Dedifferentiated amniotic fluid mesenchymal stem cell (primary cell): ENCODE results near the gene STT3B.

Source experiments
- DNase-seq: peaks from one replicate; pipeline ENCODE4 v3.0.0-alpha.2; 2016; ENCODE audit errors: extremely low spot score

STT3B gene

DNA sequence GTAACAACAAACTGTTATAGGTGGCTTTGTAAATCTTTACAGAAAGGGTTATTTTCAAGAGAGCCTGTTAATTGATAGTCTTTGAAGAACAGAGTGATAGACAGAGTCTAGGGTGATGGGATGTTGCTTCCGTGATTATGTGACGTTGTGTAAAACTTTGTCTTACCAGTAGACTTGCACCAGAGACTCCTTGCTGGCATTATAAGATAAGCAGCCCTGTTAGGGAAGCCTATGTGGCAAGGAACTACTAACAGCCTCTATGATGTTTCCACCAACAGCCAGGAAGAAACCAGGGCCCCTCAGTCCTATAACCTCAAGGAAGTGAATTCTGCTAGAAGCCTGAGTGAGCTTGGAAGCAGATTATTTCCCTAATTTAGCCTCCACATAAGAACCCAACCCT lies 18.9 kb downstream of the STT3B start:
- no peak for DNase-seq

DNA sequence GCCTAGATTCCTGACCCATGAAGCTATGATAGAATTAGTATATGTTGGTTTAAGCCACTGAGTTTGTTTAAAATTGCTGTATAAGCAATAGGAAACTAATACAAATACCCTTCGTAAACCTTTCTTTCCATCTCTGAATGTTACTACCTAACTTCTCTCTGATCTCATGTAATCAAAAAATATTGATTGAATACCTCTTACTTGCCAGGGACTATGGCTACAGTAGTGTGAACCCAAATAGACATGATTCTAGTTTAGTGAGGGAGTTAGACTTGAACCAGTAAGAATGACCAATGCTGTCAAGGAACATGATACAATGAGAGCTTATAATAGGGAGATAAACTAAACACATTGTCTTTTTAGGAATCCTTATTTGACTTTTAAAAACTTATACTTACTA lies 19.4 kb downstream of the STT3B start:
- DNase-seq: no peak

DNA sequence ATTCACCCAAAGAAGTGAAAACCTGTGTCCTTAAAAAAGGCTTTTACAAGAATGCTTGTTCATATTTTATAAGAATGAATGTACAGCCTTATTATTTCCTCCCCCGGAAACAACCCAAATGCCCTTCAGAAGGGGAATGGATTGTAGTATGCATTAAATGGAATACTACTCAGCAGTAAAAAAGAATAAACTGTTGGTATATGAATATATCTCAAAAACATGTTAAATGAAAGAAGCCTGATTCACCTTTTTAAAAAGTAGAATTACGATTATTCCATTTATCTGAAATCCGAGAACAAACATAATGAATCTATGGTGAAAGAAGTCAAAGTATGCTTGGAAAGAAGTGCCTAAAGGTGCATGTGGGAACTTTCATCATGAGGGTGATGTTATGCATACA lies 20.5 kb downstream of the STT3B start:
- DNase-seq: no peak

DNA sequence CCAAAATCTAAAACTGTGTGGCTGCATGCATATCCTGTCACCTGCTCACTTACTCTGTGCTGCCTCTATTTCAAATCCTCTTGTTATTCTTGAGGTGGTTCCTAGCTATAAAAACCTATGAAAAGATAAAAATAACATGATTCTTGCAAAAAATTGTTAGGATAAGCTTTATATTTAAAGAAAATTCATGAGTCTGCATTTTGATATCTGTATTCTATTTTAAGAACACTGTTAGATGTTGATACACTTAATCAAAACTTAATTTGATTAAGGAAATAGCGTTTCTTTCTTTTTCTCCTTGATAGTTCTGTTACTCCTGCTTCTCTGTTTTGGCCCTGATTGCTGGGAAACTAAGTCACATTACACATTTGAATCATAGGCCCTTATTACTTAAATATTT lies 22.5 kb downstream of the STT3B start:
- DNase-seq: no peak

DNA sequence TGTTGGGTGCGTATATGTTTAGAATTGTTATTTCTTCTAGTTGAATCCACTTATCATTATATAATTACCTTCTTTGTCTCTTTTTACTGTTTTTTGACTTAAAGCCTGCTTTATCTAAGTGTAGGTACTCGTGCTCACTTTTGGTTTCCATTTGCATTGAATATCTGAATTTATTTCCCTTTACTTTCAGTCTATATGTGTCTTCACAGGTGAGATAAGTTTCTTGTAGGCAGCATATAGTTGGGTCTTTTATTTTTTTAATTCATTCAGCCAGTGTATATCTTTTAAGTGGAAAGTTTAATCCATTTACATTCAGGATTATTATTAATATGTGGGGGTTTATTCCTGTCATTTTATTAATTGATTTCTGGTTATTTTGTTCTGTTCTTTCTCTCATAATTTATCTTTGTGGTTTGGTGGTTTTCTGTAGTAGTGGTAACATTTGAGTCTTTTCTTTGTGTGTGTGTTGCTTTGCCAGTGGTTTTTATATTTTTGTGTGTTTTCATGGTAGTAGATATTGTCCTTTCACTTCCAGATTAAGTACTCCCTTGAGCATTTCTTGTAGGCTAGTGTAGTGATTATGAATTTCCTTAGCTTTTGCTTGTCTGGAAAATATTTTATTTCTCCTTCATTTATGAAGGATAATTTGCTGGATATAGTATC lies 27.3 kb downstream of the STT3B start:
- no peak for DNase-seq

DNA sequence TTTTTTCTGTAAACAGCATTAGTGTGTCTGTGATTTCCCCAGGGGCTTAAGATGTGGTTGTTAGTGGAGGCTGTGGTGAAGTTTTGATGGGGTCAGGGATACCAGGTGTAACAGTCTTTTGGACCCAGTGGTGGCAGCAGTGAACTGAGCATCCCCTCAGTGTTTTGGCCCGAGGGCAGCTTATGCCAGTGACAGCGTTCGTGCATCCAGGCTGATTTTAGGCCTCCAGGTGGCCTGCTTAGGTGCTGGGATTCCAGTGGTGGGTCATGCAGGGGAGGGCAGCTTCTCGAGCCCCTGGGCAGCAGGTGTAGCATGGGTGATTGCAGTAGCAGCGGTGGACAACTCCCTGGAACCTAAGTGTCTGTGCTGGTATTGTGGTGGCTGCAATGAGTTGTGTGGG lies 29.2 kb downstream of the STT3B start:
- DNase-seq: no peak

DNA sequence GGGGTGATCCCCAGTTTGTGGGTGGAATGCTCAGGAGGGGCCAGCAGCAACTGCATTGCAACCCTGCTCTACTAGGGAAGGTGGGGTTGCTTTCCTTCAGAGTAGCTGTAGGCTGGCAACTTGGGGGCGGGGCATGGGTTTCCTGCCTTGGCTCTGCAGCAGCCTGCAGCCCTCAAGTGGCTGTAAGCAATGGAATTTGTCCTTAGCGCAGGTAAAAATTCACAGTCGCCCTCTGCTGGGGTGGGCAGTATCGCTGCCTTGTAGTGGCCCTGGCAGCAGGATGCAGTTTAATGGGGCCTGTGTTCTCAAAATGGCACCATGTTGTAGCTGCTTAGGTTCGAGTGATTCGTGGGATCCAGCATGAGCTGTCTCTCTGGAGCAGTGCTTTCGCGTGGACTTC lies 29.8 kb downstream of the STT3B start:
- no peak for DNase-seq

DNA sequence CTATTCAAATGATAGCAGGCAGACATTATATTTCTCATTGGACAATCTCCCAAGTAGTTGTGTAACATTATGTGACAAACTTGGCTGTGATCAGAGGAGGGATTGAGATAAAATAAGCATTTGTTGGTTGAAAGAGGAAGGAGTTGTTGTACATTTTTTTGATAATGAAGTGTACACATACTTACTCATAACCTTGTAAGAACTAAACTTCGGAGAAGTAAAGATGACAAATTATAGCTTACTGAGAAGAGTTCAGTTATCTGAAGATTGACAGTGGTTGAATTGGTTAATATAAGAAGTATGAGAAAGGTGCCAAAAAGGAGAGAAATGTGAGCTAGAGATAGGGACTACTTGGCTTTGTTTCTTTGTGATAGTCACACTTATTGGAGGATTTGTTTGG lies 32.6 kb downstream of the STT3B start:
- DNase-seq: no peak

DNA sequence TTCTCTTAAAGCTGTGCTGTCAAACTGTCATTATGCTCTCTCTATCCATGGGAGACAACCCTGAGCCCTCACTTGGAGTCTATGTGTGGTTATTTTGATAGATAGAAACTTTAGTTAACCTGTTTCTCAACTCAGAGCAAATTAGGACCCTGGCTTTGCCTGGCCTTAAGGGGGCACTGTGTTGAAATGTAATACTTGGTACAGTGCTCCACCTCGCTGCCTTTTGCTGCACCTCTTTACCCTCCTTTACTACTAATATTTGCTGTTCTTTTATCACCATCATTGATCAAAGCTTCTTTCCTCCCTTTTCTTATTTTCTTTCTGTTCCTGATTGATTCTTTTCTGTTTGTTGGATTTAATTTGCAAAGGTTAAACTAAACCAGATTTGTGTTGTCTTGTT lies 34.3 kb downstream of the STT3B start:
- no peak for DNase-seq

DNA sequence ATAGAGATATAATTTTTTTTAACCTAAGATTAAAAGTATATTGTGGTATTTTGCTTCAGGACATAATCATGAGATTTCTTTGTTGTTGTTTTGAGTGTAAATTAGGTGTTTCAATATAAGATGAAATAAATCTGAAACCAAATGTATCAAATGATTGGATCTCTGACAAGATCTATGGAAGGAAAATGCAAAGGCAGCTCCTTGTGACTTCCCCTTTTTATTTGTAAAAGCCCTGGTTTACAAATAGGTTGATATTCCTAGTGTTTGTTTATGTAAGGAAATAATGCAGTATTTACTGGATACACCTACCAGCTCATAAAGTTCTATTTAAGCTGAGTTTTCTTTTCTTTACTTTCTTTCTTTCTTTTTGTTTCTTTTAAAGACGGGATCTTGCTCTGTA lies 35.9 kb downstream of the STT3B start:
- DNase-seq: no peak

DNA sequence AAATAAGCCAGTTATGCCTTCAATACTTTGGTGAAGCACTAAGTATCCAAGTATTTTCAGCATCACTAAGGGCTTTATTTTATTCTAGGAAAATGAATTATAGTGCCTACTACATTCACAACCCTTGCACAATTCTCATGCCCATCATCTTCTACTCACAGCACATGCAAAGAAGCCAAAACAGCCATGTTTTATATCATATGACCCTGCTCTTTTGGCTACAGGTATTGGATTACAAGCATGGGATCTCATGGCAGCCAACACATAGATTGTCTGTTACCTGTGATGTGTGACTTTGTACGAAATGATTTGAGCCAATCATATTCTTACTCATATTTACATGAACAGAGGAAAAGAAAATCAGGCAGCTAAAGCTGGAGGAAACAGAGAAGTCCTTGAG lies 38.6 kb downstream of the STT3B start:
- no peak for DNase-seq

DNA sequence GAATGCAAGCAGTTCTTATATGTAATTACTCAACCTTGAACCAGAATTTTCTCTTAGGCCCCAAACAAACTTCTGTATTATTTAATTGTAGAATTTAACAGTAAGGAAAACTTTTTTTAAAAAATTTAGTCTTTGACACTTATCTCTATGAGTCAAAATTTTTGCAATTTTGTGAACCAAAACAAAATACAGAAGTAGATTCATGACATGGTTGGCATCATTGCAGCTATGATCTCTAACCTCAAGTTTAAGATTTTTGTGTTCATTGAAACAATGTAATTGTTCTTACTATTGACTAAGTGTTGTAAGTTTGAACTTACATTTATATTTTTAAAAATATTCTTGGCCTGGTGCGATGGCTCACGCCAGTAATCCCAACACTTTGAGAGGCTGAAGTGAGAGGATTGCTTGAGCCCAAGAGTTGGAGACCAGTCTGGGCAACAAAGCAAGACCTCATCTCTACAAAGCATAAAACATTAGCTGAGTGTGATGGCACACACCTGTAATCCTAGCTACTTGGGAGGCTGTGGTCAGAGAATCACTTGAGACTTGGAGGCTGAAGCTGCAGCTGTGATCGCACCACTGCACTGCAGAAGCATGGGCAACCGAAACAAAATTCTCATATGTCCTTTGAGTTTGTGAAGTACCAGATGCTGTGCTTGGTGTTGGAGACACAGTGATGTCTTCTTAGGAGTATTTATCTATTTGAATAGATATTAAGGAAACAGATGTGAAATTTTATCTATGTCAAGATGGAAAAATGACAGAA lies 39.7 kb downstream of the STT3B start:
- DNase-seq: no peak

DNA sequence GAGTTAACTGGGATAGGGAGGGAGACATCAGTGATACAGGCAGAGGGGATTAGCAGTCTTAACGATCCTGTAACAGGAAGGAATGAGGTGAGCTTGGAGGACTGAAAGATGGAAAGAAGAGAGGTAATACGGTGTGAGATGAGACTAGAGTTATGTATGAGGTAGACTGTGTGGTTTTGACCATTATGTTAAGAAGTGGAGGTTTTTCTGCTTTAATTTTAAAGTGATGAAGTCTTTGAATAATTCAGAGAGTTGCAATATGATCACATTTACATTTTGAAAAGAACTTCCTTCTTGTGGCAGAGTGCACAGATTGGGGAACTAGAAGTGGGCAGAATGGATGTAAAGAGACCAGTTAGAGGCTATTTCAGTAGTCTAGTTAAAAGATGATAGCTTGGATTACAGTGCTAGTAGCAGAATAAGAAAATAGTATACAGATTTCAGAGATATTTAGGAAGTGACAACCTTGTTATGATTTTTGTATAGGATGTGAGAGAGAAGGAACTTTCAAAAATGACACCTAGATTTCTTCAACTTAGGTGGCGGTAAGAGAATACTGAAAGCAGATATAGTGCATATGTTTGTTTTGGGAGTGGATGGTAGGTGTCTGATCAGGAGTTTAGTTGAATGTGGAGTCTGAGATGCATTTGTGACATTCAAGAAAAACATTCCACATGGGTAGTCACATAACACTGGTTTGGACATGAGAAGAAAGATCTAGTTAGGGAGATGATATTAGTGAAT lies 40.5 kb downstream of the STT3B start:
- DNase-seq: no peak

DNA sequence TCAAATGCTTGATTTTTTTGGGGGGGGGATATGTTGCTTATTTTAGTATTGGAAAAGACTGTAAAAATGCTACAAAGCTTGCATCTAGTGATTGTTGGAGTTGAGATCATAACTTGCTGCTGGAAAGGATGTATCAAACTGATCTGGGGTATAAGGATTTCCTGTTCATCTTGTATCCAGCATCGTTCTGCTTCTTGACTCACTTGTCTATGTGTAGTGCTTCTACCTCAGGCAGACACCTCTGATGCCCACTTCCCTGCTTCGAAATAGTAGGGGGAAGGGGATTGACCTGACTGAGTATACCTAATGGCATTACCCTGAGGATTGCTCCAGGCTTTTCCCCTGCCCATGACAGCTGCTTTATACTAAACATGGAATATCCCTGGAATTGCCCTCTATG lies 42.7 kb downstream of the STT3B start:
- no peak for DNase-seq

DNA sequence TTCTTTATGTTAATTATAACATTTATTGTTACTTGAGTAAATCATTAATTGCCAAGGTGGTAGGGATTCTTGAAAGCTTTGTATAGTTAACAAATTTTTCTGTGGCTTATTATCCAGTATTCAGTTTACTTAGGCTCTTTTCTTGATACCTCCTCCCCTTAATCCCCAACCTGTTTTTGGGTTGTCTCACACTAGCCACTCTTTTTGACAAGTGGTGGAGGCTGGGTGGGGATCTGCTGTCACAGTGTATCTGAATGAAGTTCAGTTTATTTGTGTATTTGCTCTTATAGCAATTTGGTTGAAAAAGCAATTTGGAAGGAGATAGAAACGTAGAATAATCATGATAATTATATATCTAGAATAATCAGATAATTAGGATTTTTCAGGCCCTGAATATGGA lies 43.8 kb downstream of the STT3B start:
- DNase-seq: no peak

DNA sequence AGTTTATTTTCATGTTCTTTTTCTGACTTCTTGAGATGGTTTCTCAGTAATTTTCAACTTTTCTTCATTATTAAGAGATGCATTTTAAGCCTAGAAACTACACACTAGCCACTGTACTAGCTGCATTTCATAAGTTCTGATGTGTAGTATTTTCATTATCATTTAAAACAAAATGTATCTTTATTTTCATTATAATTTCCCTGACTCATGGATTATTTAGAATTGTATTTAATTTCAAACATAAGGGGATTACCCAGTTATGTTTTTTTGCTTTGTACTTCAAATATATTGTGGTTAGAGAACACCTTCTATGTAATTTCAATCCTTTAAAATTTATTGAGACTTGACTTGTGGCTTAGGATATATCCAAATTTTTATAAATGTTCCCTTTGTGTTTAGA lies 44.5 kb downstream of the STT3B start:
- DNase-seq: no peak

DNA sequence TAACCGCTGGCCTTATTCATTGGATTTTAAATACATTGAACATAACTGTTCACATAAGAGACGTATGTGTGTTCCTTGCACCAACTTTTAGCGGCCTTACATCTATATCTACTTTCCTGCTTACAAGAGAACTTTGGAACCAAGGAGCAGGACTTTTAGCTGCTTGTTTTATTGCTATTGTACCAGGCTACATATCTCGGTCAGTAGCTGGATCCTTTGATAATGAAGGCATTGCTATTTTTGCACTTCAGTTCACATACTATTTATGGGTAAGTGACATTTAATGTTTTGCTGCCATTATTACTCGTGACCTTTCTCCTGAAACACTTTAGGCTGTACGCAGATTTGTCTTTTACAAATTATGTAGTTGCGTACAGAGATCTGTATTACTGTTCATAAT lies 47.1 kb downstream of the STT3B start:
- DNase-seq: no peak

DNA sequence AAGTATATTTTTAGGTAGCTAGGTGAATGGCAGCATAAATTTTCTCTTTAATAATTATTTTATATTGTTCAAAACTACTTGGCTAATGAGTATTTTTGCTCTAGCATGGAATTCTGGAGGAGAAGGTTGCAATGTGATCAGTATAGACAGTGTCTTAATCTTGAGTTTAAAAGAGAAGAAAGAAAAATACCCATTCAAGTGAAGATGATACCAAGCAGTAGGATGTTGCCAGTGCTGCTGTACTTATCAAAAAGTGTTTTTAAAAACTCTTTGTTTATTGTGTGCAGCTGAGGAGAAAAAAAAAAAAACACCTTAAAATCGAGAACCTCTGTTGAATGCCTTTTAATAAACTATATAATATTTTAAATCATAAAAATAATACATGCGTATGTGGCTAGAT lies 47.9 kb downstream of the STT3B start:
- DNase-seq: no peak

DNA sequence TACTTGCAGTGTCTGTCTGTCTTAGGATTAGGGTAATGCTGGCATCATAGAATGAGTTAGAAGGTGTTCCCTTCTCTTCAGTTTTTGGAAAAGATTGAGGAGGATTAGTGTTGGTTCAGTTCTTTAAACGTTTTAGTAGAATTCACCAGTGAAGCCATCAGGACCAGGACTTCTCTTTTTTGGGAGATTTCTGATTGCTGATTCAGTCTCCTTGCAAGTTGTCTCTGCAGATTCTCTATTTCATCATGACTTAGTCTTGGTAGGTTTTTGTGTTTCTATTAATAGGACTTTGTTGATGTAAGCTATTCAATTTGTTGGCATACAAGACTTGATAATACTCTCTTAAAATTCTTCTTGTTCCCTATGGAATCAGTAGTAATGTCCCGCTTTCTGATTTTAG lies 48.9 kb downstream of the STT3B start:
- no peak for DNase-seq

DNA sequence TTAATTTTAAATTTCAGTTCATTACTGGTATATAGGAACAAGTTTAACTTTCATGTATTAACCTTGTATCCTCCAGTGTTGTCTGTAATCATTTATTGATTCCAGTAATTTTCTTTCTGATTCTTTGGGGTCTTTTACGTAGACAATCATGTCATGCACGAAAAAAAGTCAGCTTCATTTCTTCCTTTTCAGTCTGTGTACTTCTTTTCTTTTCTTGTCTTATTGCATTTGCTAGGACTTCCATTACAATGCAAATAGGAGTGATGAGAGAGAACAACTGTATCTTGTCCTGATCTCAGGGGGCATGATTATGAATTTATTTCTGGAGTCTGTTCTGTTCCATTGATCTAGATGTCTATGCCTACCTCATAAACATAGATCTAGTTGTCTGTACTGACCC lies 56.5 kb downstream of the STT3B start:
- no peak for DNase-seq

DNA sequence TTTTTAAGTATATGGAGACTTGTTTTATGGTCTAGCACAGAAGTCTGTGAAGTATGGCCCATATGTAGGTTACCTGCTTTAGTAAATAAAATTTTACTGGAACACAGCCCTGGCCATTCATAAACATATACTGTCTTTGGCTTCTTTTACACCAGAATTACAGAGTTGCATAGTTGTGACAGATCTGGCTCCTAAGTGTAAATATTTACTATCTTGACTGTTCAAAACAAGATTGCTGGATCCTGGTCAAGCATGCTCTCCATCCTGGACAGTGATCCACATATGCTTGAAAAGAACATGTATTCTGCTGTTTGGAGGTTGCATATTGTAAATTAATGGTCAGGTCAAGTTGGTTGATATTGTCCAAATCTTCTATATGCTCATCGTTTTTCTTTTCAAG lies 57.9 kb downstream of the STT3B start:
- no peak for DNase-seq

DNA sequence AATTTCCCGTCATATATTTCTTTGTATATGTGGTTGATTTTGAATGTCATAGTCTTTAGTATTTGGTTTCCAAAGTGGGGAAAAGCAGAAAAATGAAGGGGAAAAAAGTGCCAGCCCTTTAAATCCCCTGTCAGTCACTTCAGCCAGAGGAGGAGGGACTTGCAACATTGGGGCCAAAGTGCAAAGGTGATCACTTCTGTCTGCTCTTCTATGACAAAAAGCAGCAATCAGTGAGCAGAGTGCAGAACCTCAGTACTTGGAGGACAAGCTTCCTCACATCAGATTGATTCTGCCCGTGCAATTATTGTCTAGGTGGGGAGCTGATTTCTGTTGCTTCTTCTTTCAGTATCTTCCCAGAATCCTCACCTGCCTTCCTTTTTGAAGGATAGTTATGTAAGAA lies 60.0 kb downstream of the STT3B start:
- no peak for DNase-seq

DNA sequence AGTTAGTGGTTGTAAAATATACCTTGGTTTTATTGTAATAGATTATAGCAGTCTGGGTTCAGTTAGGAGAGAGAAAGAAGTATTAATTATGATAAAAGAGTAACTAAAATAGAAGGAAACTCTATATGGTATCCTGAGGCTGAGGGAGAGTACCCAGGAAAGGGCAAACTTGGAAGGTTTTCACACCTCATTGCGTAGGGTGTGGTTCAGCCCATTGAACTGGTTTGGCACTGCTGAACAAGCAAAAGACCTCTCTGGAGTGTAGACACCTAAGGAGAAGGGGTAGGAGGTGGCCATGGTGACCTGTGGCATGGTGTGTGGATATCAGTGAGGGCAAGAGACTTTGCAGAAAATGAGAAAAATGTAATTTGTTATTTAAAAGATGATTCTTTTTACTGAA lies 63.5 kb downstream of the STT3B start:
- no peak for DNase-seq
